GM19455 (cell line): ENCODE results near the gene KCNH2.
"Not testable (repeated sequence)": the region's sequence is repeated elsewhere in the genome, so short reads cannot be mapped to it uniquely, and the experiment has no call there.

Experiments
- ATAC-seq: cut with Tn5 transposase; IDR thresholded peaks from one replicate; pipeline ENCODE4 v1.9.1; 2021; ENCODE audit not compliant: unreplicated experiment

Gene KCNH2

GRCh38 chr7:150978126-150978789 is at the start of gene KCNH2:
KCNH2 (minus strand) TSS chr7:150978321; CDS start chr7:150977913, 408 bp downstream.
- no peak for ATAC-seq

- ATAC-seq: peak; percentile 9
Observed at GRCh38 chr7:151027728-151028130, 49.6 kb upstream of the KCNH2 start.

GRCh38 chr7:151026771-151027727 is 48.9 kb upstream of the KCNH2 start:
- ATAC-seq: not testable (repeated sequence)

- ATAC-seq: no peak
Observed at GRCh38 chr7:151025924-151026671, 48.0 kb upstream of the KCNH2 start.

GRCh38 chr7:151024435-151025056 is 46.4 kb upstream of the KCNH2 start, which contains the start of gene ATG9B:
ATG9B (minus strand) TSS chr7:151024494; CDS start chr7:151024423, 71 bp downstream.
- ATAC-seq: no peak

- ATAC-seq: no peak
Observed at GRCh38 chr7:151023232-151023631, 45.1 kb upstream of the KCNH2 start.

GRCh38 chr7:151020231-151020630 is 42.1 kb upstream of the KCNH2 start:
- ATAC-seq: no peak

- no peak for ATAC-seq
Observed at GRCh38 chr7:151019130-151019447, 41.0 kb upstream of the KCNH2 start.

GRCh38 chr7:151018421-151019129 is 40.5 kb upstream of the KCNH2 start:
- no peak for ATAC-seq

GRCh38 chr7:151017953-151018420 is 39.9 kb upstream of the KCNH2 start:
- no peak for ATAC-seq

GRCh38 chr7:151017370-151017952 is 39.3 kb upstream of the KCNH2 start:
- ATAC-seq: no peak

- no peak for ATAC-seq
Observed at GRCh38 chr7:151016942-151017341, 38.8 kb upstream of the KCNH2 start.

GRCh38 chr7:151016505-151016904 is 38.4 kb upstream of the KCNH2 start:
- no peak for ATAC-seq

- ATAC-seq: no peak
Observed at GRCh38 chr7:151015967-151016366, 37.8 kb upstream of the KCNH2 start.

- no peak for ATAC-seq
Observed at GRCh38 chr7:151014950-151015349, 36.8 kb upstream of the KCNH2 start.

GRCh38 chr7:151013733-151014497 is 35.8 kb upstream of the KCNH2 start:
- ATAC-seq: no peak

GRCh38 chr7:151013356-151013732 is 35.2 kb upstream of the KCNH2 start:
- ATAC-seq: no peak

GRCh38 chr7:151012911-151013347 is 34.8 kb upstream of the KCNH2 start:
- ATAC-seq: no peak
